Activated CD4-positive, CD25-positive, alpha-beta regulatory T cell (primary cell): ENCODE results near the gene KIF5A.

Source experiments
- DNase-seq, 4 experiments: peaks; one replicate each; lab custom pipeline; 2025; lab: John Stamatoyannopoulos, UW

Gene KIF5A

GRCh38 chr12:57520053-57520818, 29.6 kb upstream of the KIF5A start, which contains the start of gene DDIT3:
DDIT3 (minus strand) TSS chr12:57520514; CDS start chr12:57517406, 3,108 bp downstream.
- DNase-seq = peak; percentile 99 to 100 (median 99)

- no peak for DNase-seq
Measured at GRCh38 chr12:57521525-57522010, 28.3 kb upstream of the KIF5A start.

GRCh38 chr12:57522011-57522886, 27.6 kb upstream of the KIF5A start, which contains the start of gene MBD6:
MBD6 (plus strand) TSS chr12:57522824; CDS start chr12:57524304, 1,480 bp downstream.
- peak; percentile 85 to 95 (median 90) for DNase-seq

GRCh38 chr12:57522887-57523705, 26.7 kb upstream of the KIF5A start:
- DNase-seq = no peak

GRCh38 chr12:57523706-57524614, 25.9 kb upstream of the KIF5A start:
- no peak for DNase-seq

GRCh38 chr12:57524814-57525614, 24.8 kb upstream of the KIF5A start:
- no peak for DNase-seq

GRCh38 chr12:57525615-57526383, 24.0 kb upstream of the KIF5A start:
- DNase-seq = no peak

- DNase-seq = no peak
Measured at GRCh38 chr12:57526477-57527126, 23.2 kb upstream of the KIF5A start.

- no peak for DNase-seq
Measured at GRCh38 chr12:57527184-57527583, 22.7 kb upstream of the KIF5A start.

GRCh38 chr12:57528176-57528575, 21.7 kb upstream of the KIF5A start:
- DNase-seq = no peak

GRCh38 chr12:57528831-57529555, 20.9 kb upstream of the KIF5A start:
- DNase-seq = no peak

GRCh38 chr12:57529831-57530230, 20.0 kb upstream of the KIF5A start:
- DNase-seq = no peak

GRCh38 chr12:57530396-57531142, 19.3 kb upstream of the KIF5A start:
- DNase-seq = no peak

GRCh38 chr12:57531836-57532235, 18.0 kb upstream of the KIF5A start:
- DNase-seq = no peak

GRCh38 chr12:57533108-57533507, 16.7 kb upstream of the KIF5A start:
- DNase-seq = no peak

GRCh38 chr12:57534250-57534649, 15.6 kb upstream of the KIF5A start:
- DNase-seq = no peak

GRCh38 chr12:57534991-57535543, 14.8 kb upstream of the KIF5A start:
- DNase-seq = no peak
